GM12878 (cell line): ENCODE results near the gene YES1. TPM values are rescaled to one million over a fixed set of nuclear protein-coding genes. Genes with fewer than 3 reads are reported as not detected.

Source experiments
- ATAC-seq: fragments of 200-7000 bp; cut with Tn5 transposase; 3 replicates; pipeline ENCODE4 v1.9.1; 2020; ENCODE audit warnings: mild to moderate bottlenecking, moderate library complexity
- BruUV-seq: library from RNA; stranded (reverse); fragments of 400-500 nt; replicated peaks from 2 replicates; lab custom pipeline; 2021; lab: Mats Ljungman, UMichigan
- CTCF ChIA-PET: fragments of 300-600 bp; sonication (Branson Sonifier 250); formaldehyde crosslinking; extraction: SDS; loops from one replicate; lab custom pipeline; 2021; ENCODE audit warnings: inconsistent platforms; lab: Yijun Ruan, JAX
- POLR2A ChIA-PET: fragments of 350-600 bp; formaldehyde crosslinking; extraction: SDS; loops from one replicate; lab custom pipeline; 2021; ENCODE audit warnings: inconsistent platforms; lab: Charles Lee
- RAD21 ChIA-PET: fragments of 300-600 bp; sonication (Branson Sonifier 250); formaldehyde crosslinking; loops from one replicate; lab custom pipeline; 2023; ENCODE audit warnings: antibody characterized with exemption; ENCODE audit not compliant: unreplicated experiment; lab: Charles Lee
- SMC1A ChIA-PET: fragments of 300-600 bp; sonication (Branson Sonifier 250); formaldehyde crosslinking; loops from one replicate; lab custom pipeline; 2023; ENCODE audit not compliant: unreplicated experiment, uncharacterized antibody; lab: Charles Lee
- DNase-seq: peaks from one replicate; pipeline ENCODE4 v3.0.0-alpha.2; 2011; ENCODE audit warnings: low read depth, low spot score
- FAIRE-seq: peaks from 3 replicates; lab custom pipeline; 2011; peaks lifted over from hg19 to GRCh38; lab: Jason Lieb, UNC
- H2AFZ ChIP-seq: 2 replicates; pipeline ENCODE4 v1.6.0; 2011; ENCODE audit warnings: low read depth, low read length, control low read depth; ENCODE audit not compliant: control insufficient read depth
- H3K27ac ChIP-seq: 2 replicates; pipeline ENCODE4 v1.5.1; 2011; ENCODE audit warnings: control low read depth; ENCODE audit not compliant: control insufficient read depth, insufficient read depth
- H3K27me3 ChIP-seq, 2 experiments: replicated peaks in 1 of 2; 2 replicates each; pipeline versions ENCODE4 v1.6.0 to v1.6.1; 2011; ENCODE audit warnings: low read length in 1 of 2; ENCODE audit not compliant: control insufficient read depth in 2 of 2, insufficient read depth in 2 of 2
- H3K36me3 ChIP-seq, 2 experiments: 2 replicates each; pipeline ENCODE4 v1.5.1; 2011; ENCODE audit warnings: low read length in 1 of 2; ENCODE audit not compliant: control insufficient read depth in 2 of 2, insufficient read depth in 2 of 2
- H3K4me1 ChIP-seq: 2 replicates; pipeline ENCODE4 v1.6.1; 2011; ENCODE audit warnings: mild to moderate bottlenecking, low read length, moderate library complexity, mixed read lengths; ENCODE audit not compliant: control insufficient read depth, insufficient read depth
- H3K4me2 ChIP-seq: 2 replicates; pipeline ENCODE4 v1.6.0; 2011; ENCODE audit warnings: control low read depth; ENCODE audit not compliant: control insufficient read depth, insufficient read depth
- H3K4me3 ChIP-seq: fragments of 200-600 bp; sonication (generic); 2 replicates; pipeline ENCODE4 v1.5.1; 2016
- H3K79me2 ChIP-seq: 2 replicates; pipeline ENCODE4 v1.6.0; 2011; ENCODE audit warnings: low read length; ENCODE audit not compliant: control insufficient read depth, insufficient read depth
- H3K9ac ChIP-seq: 2 replicates; pipeline ENCODE4 v1.8.0; 2011; ENCODE audit warnings: low read length, control low read depth, mixed read lengths; ENCODE audit not compliant: control insufficient read depth, insufficient read depth
- H3K9me3 ChIP-seq: replicated peaks from 3 replicates; pipeline ENCODE4 v1.5.1; 2011; ENCODE audit warnings: mild to moderate bottlenecking, low read length; ENCODE audit not compliant: control insufficient read depth, insufficient read depth
- H4K20me1 ChIP-seq: 2 replicates; pipeline ENCODE4 v1.6.0; 2011; ENCODE audit not compliant: control insufficient read depth, insufficient read depth
- DPF2 ChIP-seq: fragments of 450-650 bp; IDR thresholded peaks from 2 replicates; pipeline ENCODE4 v1.6.1; 2017; ENCODE audit warnings: mild to moderate bottlenecking
- EGR1 ChIP-seq, 2 experiments: IDR thresholded peaks; 1 replicate in 1 of 2; 2 replicates in 1 of 2; pipeline ENCODE4 v1.6.1; 2011 to 2012; ENCODE audit warnings: low read depth in 2 of 2, low read length in 2 of 2, borderline replicate concordance in 1 of 2, mild to moderate bottlenecking in 1 of 2, moderate library complexity in 1 of 2
- GATAD2B ChIP-seq: fragments of 450-650 bp; conservative IDR thresholded peaks from 2 replicates; pipeline ENCODE4 v1.6.1; 2017; ENCODE audit warnings: low read depth, mild to moderate bottlenecking, moderate library complexity
- IRF4 ChIP-seq: IDR thresholded peaks from 2 replicates; pipeline ENCODE4 v1.6.1; 2011; ENCODE audit warnings: low read depth, low read length
- JUND ChIP-seq: IDR thresholded peaks from 2 replicates; pipeline ENCODE4 v1.6.1; 2012; ENCODE audit warnings: low read depth, mild to moderate bottlenecking, low read length, improper control_type of control experiment, moderate library complexity
- MEF2B ChIP-seq: fragments of 450-650 bp; IDR thresholded peaks from 2 replicates; pipeline ENCODE4 v1.6.1; 2018; ENCODE audit warnings: mild to moderate bottlenecking, moderate library complexity; ENCODE audit not compliant: partially characterized antibody, poor library complexity, severe bottlenecking
- MLLT1 ChIP-seq: fragments of 450-650 bp; IDR thresholded peaks from 2 replicates; pipeline ENCODE4 v1.6.1; 2016; ENCODE audit warnings: mild to moderate bottlenecking
- TCF3 ChIP-seq: IDR thresholded peaks from 2 replicates; pipeline ENCODE4 v1.6.1; 2012; ENCODE audit warnings: low read depth, mild to moderate bottlenecking, low read length, borderline replicate concordance; ENCODE audit not compliant: insufficient read depth
- TCF7 ChIP-seq: IDR thresholded peaks from 2 replicates; pipeline ENCODE4 v1.6.1; 2014; ENCODE audit warnings: antibody characterized with exemption, borderline replicate concordance
- YBX1 ChIP-seq: fragments of 450-650 bp; IDR thresholded peaks from 2 replicates; pipeline ENCODE4 v1.6.1; 2016; ENCODE audit warnings: antibody characterized with exemption
- ZBTB33 ChIP-seq: fragments of 450-650 bp; IDR thresholded peaks from 2 replicates; pipeline ENCODE4 v1.6.1; 2017; ENCODE audit warnings: mild to moderate bottlenecking
- WGBS: methylation state at CpG from one replicate; pipeline ENCODE4 v1.1.6; 2016; ENCODE audit warnings: low lambda C conversion rate; ENCODE audit not compliant: insufficient replicate concordance, insufficient coverage; ENCODE audit errors: missing lambda C conversion rate; 5-methylcytosine and 5-hydroxymethylcytosine counted together
- in situ Hi-C: fragments of 300-500 bp; cut with MboI; formaldehyde crosslinking; loops from 9 replicates; pipeline ENCODE4 v1.14.3; 2018; ENCODE audit warnings: mixed read lengths
- intact Hi-C: fragments of 100-400 bp; cut with micrococcal nuclease; formaldehyde crosslinking; loops from one replicate; pipeline ENCODE4 v1.14.2; 2022; ENCODE audit not compliant: unreplicated experiment
- polyA plus RNA-seq, 11 experiments: library from polyadenylated mRNA; depleted of rRNA in 4 of 11; unstranded in 6 of 11; stranded (reverse) in 5 of 11; fragments of >200 nt; fragmentation: Nextera tagmentation in 4 of 11; fragmentation: Illumina TruSeq in 1 of 11; extraction: Ambion mirVana in 4 of 11; extraction: Trizol in 1 of 11; gene quantifications; 1 replicate in 1 of 11; 2 replicates in 10 of 11; pipeline versions ENCODE4 v1.2.1 to v1.2.3, GENCODE V29; 2011 to 2016; ENCODE audit warnings: inconsistent platforms in 2 of 11, missing spikeins in 2 of 11, low read depth in 1 of 11
- total RNA-seq, 4 experiments: library from RNA; depleted of rRNA in 3 of 4; stranded (reverse); fragments of >200 nt in 3 of 4; fragmentation: Illumina TruSeq in 1 of 4; extraction: Trizol in 1 of 4; gene quantifications; 2 replicates each; pipeline versions ENCODE4 v1.2.1 to v1.2.3, GENCODE V29; 2013 to 2021
- TF ChIP-seq, protein P1 (sequence below): fragments of 450-650 bp; IDR thresholded peaks from 2 replicates; pipeline ENCODE4 v1.6.1; 2016; ENCODE audit warnings: mild to moderate bottlenecking, moderate library complexity, borderline replicate concordance

The YES1 gene
- total and polyA plus RNA-seq, 10 of the 15 experiments (the other 5 are each of a cell fraction or from before 2014, with no cell fraction given), result 2.3 to 7.9 (median 5.8) TPM

DNA sequence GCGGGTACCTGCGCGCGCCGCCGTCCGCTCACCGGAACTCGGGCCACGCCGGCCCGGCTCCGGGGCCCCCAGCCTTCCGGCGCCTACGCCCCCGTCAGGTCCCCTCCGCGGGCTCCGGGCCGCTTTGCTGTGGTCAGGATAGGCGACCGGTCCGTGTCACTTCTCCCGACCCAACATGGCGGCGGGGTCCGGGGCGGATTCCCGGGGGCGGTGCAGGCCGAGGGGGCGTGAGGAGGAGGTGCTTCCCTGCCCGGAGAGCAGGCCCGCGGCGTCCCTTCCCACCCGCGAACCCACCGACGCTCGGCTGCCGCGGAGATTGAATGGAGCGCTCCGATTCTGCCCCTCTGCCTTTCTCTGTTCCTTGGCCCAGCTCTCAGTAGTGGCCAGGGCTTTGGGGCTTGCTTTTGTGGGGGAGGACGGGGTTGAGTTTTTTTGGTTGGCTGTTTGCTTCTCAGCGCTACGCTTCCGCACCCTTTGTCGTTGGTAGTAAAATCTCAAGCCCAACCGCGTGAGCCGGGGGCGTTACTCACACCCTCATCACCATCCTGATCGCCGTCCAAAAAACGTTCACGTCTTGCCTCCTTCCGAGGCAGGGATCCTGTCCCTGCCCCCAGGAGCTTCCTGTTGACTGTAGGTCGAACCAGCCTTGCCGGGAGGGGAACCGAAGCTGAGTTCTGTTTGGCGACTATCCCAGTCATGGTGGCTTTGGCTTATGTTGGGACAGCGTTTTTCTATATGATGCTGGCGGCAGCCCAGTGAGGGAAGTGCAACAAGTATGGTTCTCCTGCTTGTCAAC is 532 bp upstream of the YES1 start:
- H3K27me3 ChIP-seq, result no peaks in the 10 kb centered on the region
- peak overlapping the region; percentile 67 for H3K4me3 ChIP-seq
- SMC1A ChIA-PET, result interaction anchor here (0.8 to 10.1 kb wide), 13 partner anchors 9 to 188 kb away, joined by 3 to 91 read pairs (median 4); no protein-coding TSS in a partner anchor
- POLR2A ChIA-PET, result interaction anchor here (0.5 to 1.4 kb wide), 2 partner anchors 14 to 1258 kb away, joined by 3 read pairs; no protein-coding TSS in a partner anchor
- H3K4me2 ChIP-seq, result peak overlapping the region; percentile 32
- peak; percentile 77 for ATAC-seq
- H3K79me2 ChIP-seq, result peaks cover 38% of the 10 kb centered on the region
- RAD21 ChIA-PET, result interaction anchor here (0.6 to 6.3 kb wide), 7 partner anchors 9 to 156 kb away, joined by 3 to 45 read pairs (median 3); no protein-coding TSS in a partner anchor
- TSS peak; percentile 90 for BruUV-seq
- FAIRE-seq, result no peak
- H3K36me3 ChIP-seq, result no peaks in the 10 kb centered on the region
- peak; percentile 39 for DNase-seq
- H3K27ac ChIP-seq, result peak overlapping the region; percentile 81
- no peaks in the 10 kb centered on the region for H4K20me1 ChIP-seq
- H2AFZ ChIP-seq, result peak overlapping the region; percentile 71
- WGBS, result 2% methylated on average over 54 of the region's 66 CpGs
- in situ Hi-C loops (loop anchor here (5.0 kb wide), 1 partner anchor 155 kb away; the partner anchor contains the start of gene TYMS), intact Hi-C loops (loop anchor here (5.0 kb wide), 2 partner anchors 70 to 155 kb away; partner anchors contain the start of gene TYMS)
- no peaks in the 10 kb centered on the region for H3K9me3 ChIP-seq
- H3K4me1 ChIP-seq, result no peaks in the 10 kb centered on the region
- CTCF ChIA-PET, result interaction anchor here (0.5 to 7.0 kb wide), 9 partner anchors 9 to 570 kb away, joined by 3 to 82 read pairs (median 4); no protein-coding TSS in a partner anchor
- peak overlapping the region; percentile 71 for H3K9ac ChIP-seq
- TF ChIP-seq IRF4 (no peak), ZBTB33 (no peak), MLLT1 (peak; percentile 67), YBX1 (no peak), EGR1 (IDR thresholded peaks at IDR 0.05; ENCODE audit: borderline replicate concordance in 1 of 2, low read depth in 2 of 2, low read length in 2 of 2) (peak in 1 of 2 experiments; percentile 48; a peak in 1 of 3 replicates), DPF2 (0 out of 2 replicates have a peak, but pooled peaks have one; percentile 29), MEF2B (no peak), JUND (no peak), GATAD2B (peak; percentile 25; the same call in 1 of the 2 replicates), TCF3 (no peak), TCF7 (no peak)
- TF ChIP-seq, protein P1, sequence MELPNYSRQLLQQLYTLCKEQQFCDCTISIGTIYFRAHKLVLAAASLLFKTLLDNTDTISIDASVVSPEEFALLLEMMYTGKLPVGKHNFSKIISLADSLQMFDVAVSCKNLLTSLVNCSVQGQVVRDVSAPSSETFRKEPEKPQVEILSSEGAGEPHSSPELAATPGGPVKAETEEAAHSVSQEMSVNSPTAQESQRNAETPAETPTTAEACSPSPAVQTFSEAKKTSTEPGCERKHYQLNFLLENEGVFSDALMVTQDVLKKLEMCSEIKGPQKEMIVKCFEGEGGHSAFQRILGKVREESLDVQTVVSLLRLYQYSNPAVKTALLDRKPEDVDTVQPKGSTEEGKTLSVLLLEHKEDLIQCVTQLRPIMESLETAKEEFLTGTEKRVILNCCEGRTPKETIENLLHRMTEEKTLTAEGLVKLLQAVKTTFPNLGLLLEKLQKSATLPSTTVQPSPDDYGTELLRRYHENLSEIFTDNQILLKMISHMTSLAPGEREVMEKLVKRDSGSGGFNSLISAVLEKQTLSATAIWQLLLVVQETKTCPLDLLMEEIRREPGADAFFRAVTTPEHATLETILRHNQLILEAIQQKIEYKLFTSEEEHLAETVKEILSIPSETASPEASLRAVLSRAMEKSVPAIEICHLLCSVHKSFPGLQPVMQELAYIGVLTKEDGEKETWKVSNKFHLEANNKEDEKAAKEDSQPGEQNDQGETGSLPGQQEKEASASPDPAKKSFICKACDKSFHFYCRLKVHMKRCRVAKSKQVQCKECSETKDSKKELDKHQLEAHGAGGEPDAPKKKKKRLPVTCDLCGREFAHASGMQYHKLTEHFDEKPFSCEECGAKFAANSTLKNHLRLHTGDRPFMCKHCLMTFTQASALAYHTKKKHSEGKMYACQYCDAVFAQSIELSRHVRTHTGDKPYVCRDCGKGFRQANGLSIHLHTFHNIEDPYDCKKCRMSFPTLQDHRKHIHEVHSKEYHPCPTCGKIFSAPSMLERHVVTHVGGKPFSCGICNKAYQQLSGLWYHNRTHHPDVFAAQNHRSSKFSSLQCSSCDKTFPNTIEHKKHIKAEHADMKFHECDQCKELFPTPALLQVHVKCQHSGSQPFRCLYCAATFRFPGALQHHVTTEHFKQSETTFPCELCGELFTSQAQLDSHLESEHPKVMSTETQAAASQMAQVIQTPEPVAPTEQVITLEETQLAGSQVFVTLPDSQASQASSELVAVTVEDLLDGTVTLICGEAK, result peak; percentile 58; the same call in 1 of the 2 replicates
